Measurements from ENCODE around the gene NHERF1.
A peak's percentile ranks its signal among the peaks of the same experiment; 100 is the strongest.

NHERF1 gene

DNA sequence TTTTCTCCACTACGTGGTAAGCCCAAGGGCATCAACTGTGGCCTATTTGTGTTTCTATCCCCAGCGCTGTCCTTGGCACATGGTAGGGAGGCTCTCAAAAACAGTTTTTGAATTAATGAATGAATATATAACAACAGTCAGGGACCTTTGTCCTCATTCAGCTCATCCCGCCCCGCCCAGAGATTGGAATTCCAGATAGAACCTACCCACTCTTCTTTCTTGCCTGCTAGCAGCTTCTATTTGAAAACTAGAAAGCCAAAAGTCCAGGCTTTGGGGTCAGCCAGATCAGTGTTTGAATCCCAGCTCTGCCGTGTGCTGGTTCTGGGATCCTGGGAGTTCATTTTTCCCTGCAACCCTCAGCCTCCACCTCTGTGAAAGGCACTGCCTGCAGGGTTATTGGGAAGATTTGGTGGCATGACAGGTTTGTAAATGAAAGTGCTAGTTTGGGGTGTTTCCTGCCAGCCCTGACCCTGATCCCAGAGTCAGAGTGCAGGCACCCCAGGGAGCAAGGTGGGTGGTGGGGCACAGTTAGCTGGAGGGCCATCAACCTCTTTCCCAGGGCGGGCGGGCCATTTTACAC, 4.5 kb downstream of the NHERF1 start:
- TF ChIP-seq, protein P1, sequence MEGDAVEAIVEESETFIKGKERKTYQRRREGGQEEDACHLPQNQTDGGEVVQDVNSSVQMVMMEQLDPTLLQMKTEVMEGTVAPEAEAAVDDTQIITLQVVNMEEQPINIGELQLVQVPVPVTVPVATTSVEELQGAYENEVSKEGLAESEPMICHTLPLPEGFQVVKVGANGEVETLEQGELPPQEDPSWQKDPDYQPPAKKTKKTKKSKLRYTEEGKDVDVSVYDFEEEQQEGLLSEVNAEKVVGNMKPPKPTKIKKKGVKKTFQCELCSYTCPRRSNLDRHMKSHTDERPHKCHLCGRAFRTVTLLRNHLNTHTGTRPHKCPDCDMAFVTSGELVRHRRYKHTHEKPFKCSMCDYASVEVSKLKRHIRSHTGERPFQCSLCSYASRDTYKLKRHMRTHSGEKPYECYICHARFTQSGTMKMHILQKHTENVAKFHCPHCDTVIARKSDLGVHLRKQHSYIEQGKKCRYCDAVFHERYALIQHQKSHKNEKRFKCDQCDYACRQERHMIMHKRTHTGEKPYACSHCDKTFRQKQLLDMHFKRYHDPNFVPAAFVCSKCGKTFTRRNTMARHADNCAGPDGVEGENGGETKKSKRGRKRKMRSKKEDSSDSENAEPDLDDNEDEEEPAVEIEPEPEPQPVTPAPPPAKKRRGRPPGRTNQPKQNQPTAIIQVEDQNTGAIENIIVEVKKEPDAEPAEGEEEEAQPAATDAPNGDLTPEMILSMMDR (IDR thresholded peaks at IDR 0.05; ENCODE audit: low read depth, low read length), result no peak
- Histone ChIP-seq H3K27ac (no peak overlapping the region), H3K9me3 (ENCODE audit: severe bottlenecking) (no peaks in the 10 kb centered on the region), H3K4me3 (ENCODE audit: low read depth, low read length) (no peak overlapping the region), H3K27me3 (ENCODE audit: insufficient read depth, low read depth, severe bottlenecking) (no peaks in the 10 kb centered on the region), H3K36me3 (peaks cover 53% of the 10 kb centered on the region)
- no peak for DNase-seq

DNA sequence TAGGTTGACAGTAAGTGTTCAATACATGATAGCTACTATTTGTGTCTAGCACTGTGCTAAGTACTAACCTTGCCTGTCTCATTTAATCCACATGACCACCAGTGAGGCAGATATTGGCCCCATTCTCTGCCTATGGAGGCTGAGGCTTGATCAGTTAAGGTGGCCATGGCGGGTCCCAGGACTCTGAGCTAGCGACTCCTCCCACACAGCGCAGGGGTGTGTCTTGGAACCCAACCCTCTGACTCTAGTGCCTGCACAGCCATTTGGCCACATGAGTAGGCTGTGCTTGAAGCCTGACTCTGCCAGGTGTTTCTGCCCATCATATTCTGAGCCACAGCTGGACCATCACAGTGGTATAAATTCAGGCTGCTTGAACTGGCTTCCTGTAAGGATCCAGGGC, 6.4 kb downstream of the NHERF1 start:
- TF ChIP-seq, protein P1 (IDR thresholded peaks at IDR 0.05; ENCODE audit: low read depth, low read length), result no peak
- H3K4me3 ChIP-seq (ENCODE audit: low read depth, low read length), result no peak overlapping the region
- no peak for DNase-seq
- no peaks in the 10 kb centered on the region for H3K27me3 ChIP-seq (ENCODE audit: insufficient read depth, low read depth, severe bottlenecking)
- no peaks in the 10 kb centered on the region for H3K9me3 ChIP-seq (ENCODE audit: severe bottlenecking)
- H3K36me3 ChIP-seq, result peaks cover 51% of the 10 kb centered on the region
- no peak overlapping the region for H3K27ac ChIP-seq

DNA sequence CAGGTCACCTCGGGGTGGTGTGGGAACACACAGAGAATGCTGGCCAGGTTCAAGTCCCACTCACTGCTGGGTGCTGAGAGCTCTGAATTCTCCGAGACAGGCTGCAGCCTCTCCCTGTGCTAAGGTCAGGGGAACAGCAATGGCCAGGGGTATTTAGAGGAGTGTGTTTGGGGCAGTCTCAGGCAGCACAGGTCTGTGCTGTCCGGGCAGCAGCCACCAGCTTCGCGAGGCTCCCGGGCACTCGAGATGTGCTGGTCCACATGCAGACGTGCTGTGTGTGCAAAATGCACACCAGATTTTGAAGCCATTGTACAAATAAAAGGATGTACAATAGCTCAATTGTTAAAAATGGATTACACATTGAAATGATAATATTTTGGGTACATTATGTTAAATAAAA, 7.1 kb downstream of the NHERF1 start:
- H3K36me3 ChIP-seq, result peaks cover 45% of the 10 kb centered on the region
- TF ChIP-seq, protein P1 (IDR thresholded peaks at IDR 0.05; ENCODE audit: low read depth, low read length), result no peak
- no peaks in the 10 kb centered on the region for H3K9me3 ChIP-seq (ENCODE audit: severe bottlenecking)
- H3K27ac ChIP-seq, result no peak overlapping the region
- H3K4me3 ChIP-seq (ENCODE audit: low read depth, low read length), result no peak overlapping the region
- H3K27me3 ChIP-seq (ENCODE audit: insufficient read depth, low read depth, severe bottlenecking), result no peaks in the 10 kb centered on the region
- no peak for DNase-seq

DNA sequence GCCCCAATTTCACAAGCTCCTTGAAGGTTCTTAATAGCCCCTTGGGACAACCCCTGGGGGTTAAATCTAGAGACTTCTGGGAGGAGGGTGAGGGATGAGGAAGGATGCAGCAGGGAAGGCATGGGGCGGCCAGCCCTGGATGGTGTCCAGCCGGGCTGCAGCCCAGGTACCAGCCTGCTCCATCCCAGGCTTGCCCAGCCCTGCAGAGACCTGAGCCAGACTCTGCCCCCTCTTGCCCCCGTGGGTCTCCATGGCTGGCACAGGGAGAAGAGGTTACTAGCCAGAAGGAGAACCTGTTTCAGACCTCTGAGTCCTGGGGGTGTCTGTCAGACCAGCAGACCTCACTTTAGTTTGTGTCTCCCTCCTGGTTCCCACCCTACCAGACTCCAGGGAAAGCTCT, 8.5 kb downstream of the NHERF1 start:
- no peak overlapping the region; the same call in 1 of the 2 replicates for H3K27ac ChIP-seq
- no peaks in the 10 kb centered on the region for H3K27me3 ChIP-seq (ENCODE audit: insufficient read depth, low read depth, severe bottlenecking)
- TF ChIP-seq, protein P1 (IDR thresholded peaks at IDR 0.05; ENCODE audit: low read depth, low read length), result no peak
- no peaks in the 10 kb centered on the region for H3K9me3 ChIP-seq (ENCODE audit: severe bottlenecking)
- H3K4me3 ChIP-seq (ENCODE audit: low read depth, low read length), result no peak overlapping the region
- DNase-seq, result no peak
- peaks cover 33% of the 10 kb centered on the region for H3K36me3 ChIP-seq

DNA sequence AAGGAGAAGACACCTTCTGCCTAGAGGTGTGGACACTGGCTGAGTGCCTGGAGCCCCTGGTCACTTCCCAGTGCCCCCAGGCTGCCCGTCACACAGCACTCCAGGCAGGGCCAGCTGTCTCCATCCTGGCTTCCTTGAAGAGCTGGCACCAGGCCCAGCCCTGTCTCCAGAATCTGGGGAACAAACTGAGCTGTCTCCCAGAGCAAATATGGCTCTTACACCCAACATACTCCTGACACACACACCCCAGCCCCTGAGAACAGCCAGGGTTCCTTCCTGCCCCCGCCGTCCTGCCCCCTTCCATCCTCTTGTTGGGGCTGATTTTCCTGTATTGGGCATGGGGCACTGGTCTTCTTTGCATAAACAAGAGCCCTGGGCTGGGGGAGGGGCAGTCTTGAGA, 9.1 kb downstream of the NHERF1 start:
- Histone ChIP-seq H3K27me3 (ENCODE audit: insufficient read depth, low read depth, severe bottlenecking) (no peaks in the 10 kb centered on the region), H3K36me3 (peaks cover 33% of the 10 kb centered on the region), H3K9me3 (ENCODE audit: severe bottlenecking) (no peaks in the 10 kb centered on the region), H3K27ac (peak overlapping the region; percentile 91), H3K4me3 (ENCODE audit: low read depth, low read length) (no peak overlapping the region)
- no peak for DNase-seq
- TF ChIP-seq, protein P1 (IDR thresholded peaks at IDR 0.05; ENCODE audit: low read depth, low read length), result no peak

Data from WERI-Rb-1 (cell line).